H1 (cell line): ENCODE results near the gene DHX34. TPM values are rescaled to one million over a fixed set of nuclear protein-coding genes. Genes with fewer than 3 reads are reported as not detected.

Experiments used
- CTCF ChIA-PET: fragments of 300-600 bp; sonication (Branson Sonifier 250); formaldehyde crosslinking; loops from one replicate; lab custom pipeline; 2021; ENCODE audit not compliant: partially characterized antibody; lab: Charles Lee
- POLR2A ChIA-PET: fragments of 300-600 bp; sonication (Branson Sonifier 250); formaldehyde crosslinking; loops from one replicate; lab custom pipeline; 2021; ENCODE audit warnings: inconsistent platforms; ENCODE audit not compliant: partially characterized antibody; lab: Charles Lee
- DNase-seq, 2 experiments: peaks; one replicate each; pipeline versions ENCODE4 v3.0.0 to v3.0.0-alpha.2; 2010 to 2022; ENCODE audit warnings: low spot score in 2 of 2, low read depth in 1 of 2, mixed read lengths in 1 of 2
- FAIRE-seq: peaks from 2 replicates; lab custom pipeline; 2011; peaks lifted over from hg19 to GRCh38; lab: Jason Lieb, UNC
- H2AFZ ChIP-seq: 2 replicates; pipeline ENCODE4 v1.8.1; 2012; ENCODE audit warnings: low read length, inconsistent platforms
- H2AK5ac ChIP-seq: 2 replicates; pipeline ENCODE4 v1.6.1; 2013; ENCODE audit warnings: low read depth, low read length
- H2BK120ac ChIP-seq: replicated peaks from 2 replicates; pipeline ENCODE3; 2013; ENCODE audit warnings: low read depth, low read length, inconsistent platforms
- H2BK12ac ChIP-seq: 2 replicates; pipeline ENCODE4 v1.6.1; 2013; ENCODE audit warnings: low read depth, low read length
- H2BK15ac ChIP-seq: 2 replicates; pipeline ENCODE4 v1.6.1; 2013; ENCODE audit warnings: low read length
- H2BK20ac ChIP-seq: 2 replicates; pipeline ENCODE4 v1.6.1; 2013; ENCODE audit warnings: low read length
- H2BK5ac ChIP-seq: 2 replicates; pipeline ENCODE4 v1.6.1; 2013; ENCODE audit warnings: low read depth, low read length
- H3K14ac ChIP-seq: 2 replicates; pipeline ENCODE4 v1.6.1; 2013; ENCODE audit warnings: inconsistent platforms; ENCODE audit not compliant: insufficient read length
- H3K18ac ChIP-seq: 2 replicates; pipeline ENCODE4 v1.6.1; 2013; ENCODE audit warnings: low read length; ENCODE audit errors: extremely low read depth
- H3K23ac ChIP-seq: 2 replicates; pipeline ENCODE4 v1.6.1; 2013; ENCODE audit warnings: inconsistent platforms; ENCODE audit not compliant: insufficient read length
- H3K23me2 ChIP-seq: 2 replicates; pipeline ENCODE4 v1.6.1; 2013; ENCODE audit warnings: low read depth, low read length
- H3K27ac ChIP-seq: 2 replicates; pipeline ENCODE4 v1.6.1; 2011; ENCODE audit warnings: low read depth, low read length, inconsistent platforms
- H3K27me3 ChIP-seq, 4 experiments: replicated peaks in 1 of 4; 1 replicate in 1 of 4; 2 replicates in 3 of 4; pipeline versions ENCODE4 v1.6.1 to v1.8.1; 2011 to 2013; ENCODE audit warnings: low read length in 3 of 4, mild to moderate bottlenecking in 3 of 4, inconsistent platforms in 2 of 4, mixed read lengths in 2 of 4, moderate library complexity in 1 of 4; ENCODE audit not compliant: control insufficient read depth in 3 of 4, insufficient read depth in 3 of 4; ENCODE audit errors: extremely low read depth in 1 of 4
- H3K36me3 ChIP-seq, 4 experiments: 2 replicates each; pipeline versions ENCODE4 v1.6.1 to v1.8.1; 2011 to 2013; ENCODE audit warnings: mild to moderate bottlenecking in 4 of 4, low read length in 3 of 4, moderate library complexity in 2 of 4, control low read depth in 1 of 4, inconsistent platforms in 1 of 4; ENCODE audit not compliant: insufficient read depth in 4 of 4, control insufficient read depth in 2 of 4
- H3K4ac ChIP-seq: replicated peaks from 2 replicates; pipeline ENCODE3; 2013; ENCODE audit warnings: low read length, low read depth, mixed read lengths, inconsistent platforms; ENCODE audit not compliant: insufficient read length
- H3K4me1 ChIP-seq, 4 experiments: replicated peaks in 1 of 4; 1 replicate in 1 of 4; 2 replicates in 3 of 4; pipeline versions ENCODE4 v1.6.1 to v1.8.1; 2011 to 2013; ENCODE audit warnings: low read length in 3 of 4, inconsistent platforms in 2 of 4, mixed read lengths in 1 of 4; ENCODE audit not compliant: insufficient read depth in 4 of 4, control insufficient read depth in 3 of 4
- H3K4me2 ChIP-seq, 2 experiments: 2 replicates each; pipeline versions ENCODE4 v1.6.1 to v1.8.1; 2011 to 2013; ENCODE audit warnings: low read depth in 2 of 2, low read length in 2 of 2, control low read depth in 1 of 2, inconsistent platforms in 1 of 2, mild to moderate bottlenecking in 1 of 2; ENCODE audit not compliant: insufficient read depth in 1 of 2
- H3K4me3 ChIP-seq, 4 experiments: fragments of 200-600, 300-600 bp in 1 of 4; sonication (generic), shearing (Covaris generic), sonication (Bioruptor Twin) in 1 of 4; 2 replicates each; pipeline versions ENCODE4 v1.5.1 to v1.8.1; 2011 to 2016; ENCODE audit warnings: low read length in 4 of 4, low read depth in 3 of 4, control low read depth in 2 of 4, inconsistent platforms in 2 of 4, mild to moderate bottlenecking in 2 of 4, mixed read lengths in 1 of 4, moderate library complexity in 1 of 4; ENCODE audit not compliant: insufficient read depth in 2 of 4; ENCODE audit errors: extremely low read depth in 1 of 4
- H3K56ac ChIP-seq: replicated peaks from 2 replicates; pipeline ENCODE3; 2013; ENCODE audit warnings: low read depth, mild to moderate bottlenecking, mixed read lengths, low read length, inconsistent platforms; ENCODE audit not compliant: insufficient read length
- H3K79me1 ChIP-seq: 2 replicates; pipeline ENCODE4 v1.6.1; 2013; ENCODE audit warnings: low read depth, low read length, control low read depth
- H3K79me2 ChIP-seq, 2 experiments: 2 replicates each; pipeline versions ENCODE4 v1.6.1 to v1.8.1; 2012 to 2013; ENCODE audit warnings: low read length in 2 of 2, mild to moderate bottlenecking in 2 of 2, inconsistent platforms in 1 of 2; ENCODE audit not compliant: insufficient read depth in 2 of 2, control insufficient read depth in 1 of 2
- H3K9ac ChIP-seq, 4 experiments: replicated peaks in 1 of 4; 1 replicate in 1 of 4; 2 replicates in 3 of 4; pipeline versions ENCODE4 v1.6.1 to v1.8.1; 2011 to 2013; ENCODE audit warnings: low read depth in 3 of 4, low read length in 3 of 4, control low read depth in 2 of 4, mild to moderate bottlenecking in 2 of 4, moderate library complexity in 2 of 4, inconsistent platforms in 1 of 4; ENCODE audit errors: extremely low read depth in 1 of 4
- H3K9me3 ChIP-seq, 2 experiments: 2 replicates each; pipeline versions ENCODE4 v1.6.1 to v1.8.1; 2012 to 2013; ENCODE audit warnings: mild to moderate bottlenecking in 2 of 2, moderate library complexity in 2 of 2, control low read depth in 1 of 2, inconsistent platforms in 1 of 2, low read depth in 1 of 2, low read length in 1 of 2, mixed read lengths in 1 of 2; ENCODE audit not compliant: insufficient read depth in 2 of 2
- H4K20me1 ChIP-seq, 2 experiments: replicated peaks in 1 of 2; 2 replicates each; pipeline versions ENCODE3 to v1.8.1; 2011 to 2013; ENCODE audit warnings: inconsistent platforms in 2 of 2, low read length in 2 of 2, mild to moderate bottlenecking in 1 of 2; ENCODE audit not compliant: insufficient read depth in 2 of 2, control insufficient read depth in 1 of 2
- H4K5ac ChIP-seq: 2 replicates; pipeline ENCODE4 v1.6.1; 2013; ENCODE audit warnings: low read length, low read depth, mixed read lengths, inconsistent platforms; ENCODE audit not compliant: insufficient read length
- H4K8ac ChIP-seq: 2 replicates; pipeline ENCODE4 v1.8.0; 2013; ENCODE audit warnings: mild to moderate bottlenecking, moderate library complexity, low read length, inconsistent platforms; ENCODE audit not compliant: insufficient read depth; ENCODE audit errors: extremely low read depth
- H4K91ac ChIP-seq: replicated peaks from 2 replicates; pipeline ENCODE3; 2013; ENCODE audit warnings: low read length, mixed read lengths, inconsistent platforms; ENCODE audit not compliant: insufficient read length
- HDAC6 ChIP-seq: IDR thresholded peaks from one replicate; pipeline ENCODE4 v1.7.1; 2012; ENCODE audit warnings: low read depth, mild to moderate bottlenecking, inconsistent platforms, low read length, moderate library complexity
- KDM1A ChIP-seq: fragments of 200-600, 300-600 bp; sonication (generic); IDR thresholded peaks from 2 replicates; pipeline ENCODE4 v1.7.1; 2016; ENCODE audit warnings: mild to moderate bottlenecking, low read length, borderline replicate concordance
- WGBS, 2 experiments: shearing (Covaris generic) in 1 of 2; methylation state at CpG; one replicate each; pipeline versions ENCODE4 v1.1.6 to v1.1.7; 2013 to 2015; ENCODE audit warnings: low lambda C conversion rate in 2 of 2, mixed read lengths in 2 of 2, inconsistent platforms in 1 of 2, low coverage in 1 of 2, missing lambda C conversion rate in 1 of 2; ENCODE audit not compliant: insufficient replicate concordance in 2 of 2, insufficient coverage in 1 of 2, insufficient read length in 1 of 2; ENCODE audit errors: extremely low coverage in 1 of 2, missing lambda C conversion rate in 1 of 2; 5-methylcytosine and 5-hydroxymethylcytosine counted together
- polyA plus RNA-seq, 7 experiments: library from polyadenylated mRNA; depleted of rRNA in 3 of 7; stranded (reverse) in 5 of 7; unstranded in 2 of 7; fragments of >200 nt in 5 of 7; fragments of 200-250 nt in 2 of 7; gene quantifications; 1 replicate in 5 of 7; 2 replicates in 1 of 7; 4 replicates in 1 of 7; pipeline versions ENCODE4 v1.2.1 to v1.2.3, GENCODE V29; 2011 to 2013; ENCODE audit warnings: missing spikeins in 2 of 7, mixed read lengths in 2 of 7
- total RNA-seq: library from RNA; stranded (reverse); fragmentation: NEBNext Ultra II Directional; extraction: Animal tissue kit (Norgen Biotek cat#: 25700); gene quantifications from 2 replicates; pipeline ENCODE4 v1.2.1, GENCODE V29; 2021

Gene DHX34
- total and polyA plus RNA-seq, 2 of the 8 experiments (the other 6 are each of a cell fraction or from before 2014, with no cell fraction given): 17.5 to 24.3 TPM

- no peak overlapping the region for H2BK15ac ChIP-seq
- no peak overlapping the region for H2BK5ac ChIP-seq
- no peak overlapping the region for H4K8ac ChIP-seq
- H2BK120ac ChIP-seq: no peak overlapping the region
- no peak overlapping the region for H3K18ac ChIP-seq
- peaks cover 0 to 5% (median 4%) of the 10 kb centered on the region in 4 experiments; a peak in 4 of 7 replicates for H3K4me1 ChIP-seq
- DNase-seq: no peak
- H3K4ac ChIP-seq: no peak overlapping the region
- H3K23me2 ChIP-seq: peaks cover 9% of the 10 kb centered on the region
- no peaks in the 10 kb centered on the region for H3K27me3 ChIP-seq
- FAIRE-seq: no peak
- no peak overlapping the region for H3K23ac ChIP-seq
- H3K14ac ChIP-seq: no peak overlapping the region
- no peak overlapping the region for H3K27ac ChIP-seq
- no peak overlapping the region for H3K4me3 ChIP-seq
- H3K9ac ChIP-seq: no peak overlapping the region
- WGBS, 2 experiments: 87% methylated on average over 9 of the region's 9 CpGs; no CpG with 5 or more reads in 1 of the 2 experiments
- no peaks in the 10 kb centered on the region for H3K79me2 ChIP-seq
- H3K56ac ChIP-seq: no peak overlapping the region
- no peak overlapping the region for H4K5ac ChIP-seq
- POLR2A ChIA-PET: no interaction called here
- H2BK20ac ChIP-seq: no peak overlapping the region
- H2AK5ac ChIP-seq: no peak overlapping the region
- TF ChIP-seq KDM1A (0 out of 2 replicates have a peak, but pooled peaks have one; percentile 11), HDAC6 (no peak)
- peak overlapping the region; percentile 84 for H4K91ac ChIP-seq
- H3K9me3 ChIP-seq: no peaks in the 10 kb centered on the region
- H4K20me1 ChIP-seq: peaks cover 0 to 4% of the 10 kb centered on the region in 2 experiments
- H3K4me2 ChIP-seq: no peak overlapping the region
- H2AFZ ChIP-seq: no peak overlapping the region
- no peaks in the 10 kb centered on the region; the same call in 1 of the 2 replicates for H3K79me1 ChIP-seq
- CTCF ChIA-PET: interaction anchor here (1.2 kb wide), 1 partner anchor 13 kb away, joined by 3 read pairs; no protein-coding TSS in a partner anchor
- 0 out of 2 replicates have a peak overlapping the region, but pooled peaks have one; percentile 14 for H2BK12ac ChIP-seq
- no peaks in the 10 kb centered on the region for H3K36me3 ChIP-seq
Measured at GRCh38 chr19:47404334-47405196, 55.5 kb downstream of the DHX34 start.
